NCI-H2171 treated with DMSO at 0.1 percent for 48 hours (cell line): ENCODE measurements around the gene ZNF396.

Experiments
- DNase-seq: peaks from one replicate; lab custom pipeline; 2025; lab: John Stamatoyannopoulos, UW

ZNF396 gene

DNA sequence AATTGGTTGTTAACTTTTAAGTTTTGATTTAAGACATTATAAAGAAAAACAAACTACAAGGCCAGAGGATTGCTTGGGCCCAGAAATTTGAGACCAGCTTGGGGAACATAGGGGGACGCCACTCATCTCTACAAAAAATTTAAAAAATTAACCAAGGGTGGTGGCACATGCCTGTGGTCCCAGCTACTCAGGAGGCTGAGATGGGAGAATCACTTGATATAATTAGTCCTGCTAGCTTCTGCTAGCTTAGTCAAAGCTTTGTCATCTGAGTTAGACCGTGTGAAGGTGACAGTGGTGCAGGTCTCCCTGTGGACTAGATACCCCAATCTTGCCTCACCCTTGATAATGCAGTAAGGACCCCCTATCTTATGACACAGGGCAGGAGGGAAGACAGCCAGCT, 6.0 kb upstream of the ZNF396 start:
- DNase-seq = no peak

DNA sequence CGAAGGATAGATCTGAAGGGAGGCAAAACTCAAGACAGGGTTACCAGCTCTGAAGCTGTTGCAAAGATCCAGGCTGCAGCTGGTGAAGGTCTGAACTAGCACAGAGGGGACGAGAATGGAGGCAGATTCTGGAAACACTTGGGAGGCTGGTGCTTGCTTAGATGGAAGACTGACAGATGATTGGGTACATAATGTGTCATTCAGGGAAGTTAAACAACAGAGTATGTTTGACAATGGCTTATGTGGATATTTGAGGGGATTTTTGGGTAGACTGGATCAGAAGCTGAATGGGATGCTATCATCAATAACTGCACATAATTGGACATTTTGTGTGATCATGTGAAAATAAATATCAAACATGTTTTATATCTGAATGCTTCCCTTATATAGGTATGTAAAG, 2.3 kb upstream of the ZNF396 start:
- DNase-seq = no peak

DNA sequence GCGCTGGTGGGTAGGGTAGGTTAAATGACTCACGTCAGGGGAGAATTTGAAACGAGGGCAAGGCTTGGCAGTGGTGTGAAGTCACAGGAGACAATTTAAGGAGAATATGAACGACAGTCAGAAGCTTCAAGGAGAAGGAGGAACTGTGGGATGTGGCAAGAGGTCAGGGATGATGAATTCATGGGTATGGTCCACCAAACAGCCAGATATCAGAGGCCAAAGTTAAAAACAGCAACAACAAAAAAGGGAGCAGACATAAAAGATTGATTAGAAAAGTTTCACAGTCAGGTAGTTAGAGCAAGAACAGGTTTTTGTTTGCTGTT, 1.4 kb upstream of the ZNF396 start:
- no peak for DNase-seq

DNA sequence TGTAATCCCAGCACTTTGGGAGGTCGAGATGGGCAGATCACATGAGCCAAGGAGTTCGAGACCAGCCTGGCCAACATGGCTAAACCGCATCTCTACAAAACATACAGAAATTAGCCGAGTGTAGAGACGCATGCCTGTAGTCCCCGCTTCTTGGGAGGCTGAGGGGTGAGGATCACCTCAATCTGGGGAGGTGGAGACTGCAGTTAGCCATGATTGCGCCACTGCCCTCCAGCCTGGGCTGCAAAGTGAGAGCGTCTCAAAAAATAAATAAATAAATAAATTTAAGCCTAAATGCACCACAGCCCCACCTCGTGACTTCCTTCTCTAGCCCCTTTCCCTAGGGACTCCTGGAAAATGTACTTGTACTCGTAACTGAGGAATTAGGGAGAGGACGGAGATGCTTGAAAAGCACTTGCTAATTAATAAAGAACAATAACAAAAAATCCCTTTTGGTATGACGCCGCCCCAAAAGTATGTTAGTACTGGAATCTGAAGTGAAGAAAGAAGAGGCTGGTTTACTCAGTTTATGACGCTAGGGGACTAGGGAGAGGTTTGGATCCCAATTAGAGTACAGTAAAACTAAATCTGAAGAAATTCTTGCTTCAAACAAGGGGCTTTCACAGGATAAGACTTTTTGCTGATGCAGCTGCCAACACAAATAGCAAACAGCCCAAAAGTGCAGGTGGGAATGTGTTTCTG, 887 bp upstream of the ZNF396 start:
- DNase-seq = no peak

DNA sequence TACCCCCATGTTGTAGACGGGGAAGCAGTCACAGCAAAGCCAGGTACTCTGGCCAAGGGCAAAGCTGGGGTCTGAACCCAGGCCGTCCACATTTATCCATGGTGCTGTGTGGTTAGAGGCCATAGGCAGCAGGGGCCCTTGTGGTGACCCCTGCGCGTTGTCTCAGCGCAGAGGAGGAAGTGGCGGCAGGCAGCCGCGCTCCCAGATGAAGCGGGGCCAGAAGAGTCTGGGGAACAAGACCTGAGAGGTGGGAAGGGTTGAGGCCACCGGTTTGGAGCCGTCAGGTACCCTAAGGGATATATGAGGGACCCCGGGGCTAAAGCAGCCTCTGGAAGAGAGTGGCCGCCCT, 770 bp downstream of the ZNF396 start:
- DNase-seq = no peak

DNA sequence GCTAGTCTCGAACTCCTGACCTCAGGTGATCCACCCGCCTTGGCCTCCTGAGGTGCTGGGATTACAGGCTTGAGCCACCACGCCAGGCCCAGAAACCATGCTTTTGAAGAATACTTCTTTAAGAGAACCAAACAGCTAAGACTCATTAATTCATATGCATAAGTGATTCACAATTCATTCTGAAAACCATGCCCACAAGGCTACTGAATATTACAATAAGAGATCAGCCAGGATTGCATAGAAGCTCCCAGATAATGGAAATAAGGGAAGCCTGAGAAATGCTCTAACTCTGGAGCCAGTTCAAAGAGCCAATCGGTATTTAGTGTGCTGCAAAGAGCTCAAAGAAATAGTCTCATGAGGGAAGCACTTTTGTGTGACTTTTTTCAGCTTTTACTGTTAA, 2.4 kb downstream of the ZNF396 start:
- DNase-seq = no peak

DNA sequence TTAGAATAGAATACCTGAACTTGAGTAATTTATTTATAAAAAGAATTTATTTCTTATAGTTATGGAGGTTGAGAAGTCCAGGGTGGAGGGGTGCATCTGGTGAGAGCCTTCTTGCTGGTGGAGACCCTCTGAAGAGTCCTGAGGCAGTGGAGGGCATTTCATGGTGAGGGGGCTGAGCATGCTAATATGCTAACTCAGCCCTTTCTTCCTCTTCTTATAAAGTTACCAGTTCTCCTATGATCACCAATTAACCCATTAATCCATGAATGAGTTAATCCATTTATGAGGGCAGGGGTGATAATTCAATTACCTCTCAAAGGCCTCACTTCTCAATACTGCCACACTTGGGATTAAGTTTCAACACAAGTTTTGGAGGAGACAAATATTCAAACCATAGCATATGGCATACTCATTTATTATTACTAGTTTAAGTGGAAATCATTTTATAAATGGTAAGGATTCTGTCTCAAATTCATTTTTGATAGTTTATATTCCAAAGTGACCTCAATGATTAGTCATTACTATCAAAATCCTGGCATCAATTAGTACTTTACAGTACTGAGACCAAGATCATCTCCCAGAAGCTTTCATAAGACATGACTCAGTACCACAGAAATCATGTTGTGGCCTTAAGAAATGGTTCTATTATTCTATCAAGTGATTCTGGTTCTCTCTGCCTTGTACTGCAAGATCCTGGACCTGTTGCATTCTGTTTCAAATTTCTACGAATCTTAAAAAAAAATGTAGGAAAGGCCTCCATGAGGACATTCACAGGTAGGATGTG, 5.5 kb downstream of the ZNF396 start:
- no peak for DNase-seq

DNA sequence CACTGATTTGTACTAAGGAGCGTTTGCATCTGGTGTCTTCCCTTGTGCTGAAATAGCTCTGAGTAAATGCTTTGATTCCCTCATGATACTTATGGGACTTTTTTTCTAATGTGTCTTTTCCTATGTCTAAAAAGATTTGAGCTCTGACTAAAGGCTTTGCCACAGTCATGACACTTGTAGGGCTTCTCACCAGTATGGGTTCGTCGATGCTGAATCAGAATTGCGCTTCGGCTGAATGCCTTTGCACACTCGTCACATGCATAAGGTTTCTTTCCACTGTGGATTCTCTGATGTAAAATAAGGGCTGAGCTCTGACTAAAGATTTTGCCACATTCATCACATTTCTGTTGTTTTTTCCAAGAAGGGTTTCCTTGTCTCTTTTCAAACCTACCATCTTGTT, 8.0 kb downstream of the ZNF396 start:
- no peak for DNase-seq

DNA sequence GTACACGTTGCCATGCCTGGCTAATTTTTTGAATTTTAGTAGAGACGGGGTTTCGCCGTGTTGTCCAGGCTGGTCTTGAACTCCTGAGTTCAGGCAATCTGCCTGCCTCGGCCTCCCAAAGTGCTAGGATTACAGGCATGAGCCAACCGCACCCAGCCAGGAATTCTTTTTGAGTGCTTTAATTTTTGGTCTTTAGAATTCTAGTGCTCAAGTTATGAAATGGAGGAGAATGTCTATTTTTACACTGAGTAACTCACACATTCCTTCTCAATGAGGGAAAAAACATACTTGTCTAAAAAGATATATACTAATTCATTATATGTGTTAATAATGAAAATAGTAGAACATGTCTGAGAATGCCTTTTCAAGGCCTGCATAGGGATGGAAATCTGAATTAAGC, 8.5 kb downstream of the ZNF396 start:
- DNase-seq = no peak

DNA sequence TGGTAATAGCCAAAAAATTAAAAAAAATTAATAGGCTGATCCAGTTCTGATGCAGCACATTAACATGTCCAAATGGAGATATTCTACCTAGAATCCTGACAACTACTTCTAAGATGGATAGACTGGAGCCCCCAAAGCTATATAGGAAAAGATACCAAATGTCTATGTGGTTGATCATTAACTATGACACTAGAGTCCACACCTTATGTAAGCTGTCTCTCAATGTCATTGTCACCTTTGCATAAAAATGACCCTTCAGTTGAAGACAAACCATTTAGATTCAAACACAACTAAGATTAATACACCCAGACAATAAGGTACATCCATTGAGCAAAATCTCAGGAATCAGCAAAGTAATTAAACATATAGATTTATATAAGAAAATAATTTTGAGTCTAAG, 14.6 kb downstream of the ZNF396 start:
- DNase-seq = no peak

DNA sequence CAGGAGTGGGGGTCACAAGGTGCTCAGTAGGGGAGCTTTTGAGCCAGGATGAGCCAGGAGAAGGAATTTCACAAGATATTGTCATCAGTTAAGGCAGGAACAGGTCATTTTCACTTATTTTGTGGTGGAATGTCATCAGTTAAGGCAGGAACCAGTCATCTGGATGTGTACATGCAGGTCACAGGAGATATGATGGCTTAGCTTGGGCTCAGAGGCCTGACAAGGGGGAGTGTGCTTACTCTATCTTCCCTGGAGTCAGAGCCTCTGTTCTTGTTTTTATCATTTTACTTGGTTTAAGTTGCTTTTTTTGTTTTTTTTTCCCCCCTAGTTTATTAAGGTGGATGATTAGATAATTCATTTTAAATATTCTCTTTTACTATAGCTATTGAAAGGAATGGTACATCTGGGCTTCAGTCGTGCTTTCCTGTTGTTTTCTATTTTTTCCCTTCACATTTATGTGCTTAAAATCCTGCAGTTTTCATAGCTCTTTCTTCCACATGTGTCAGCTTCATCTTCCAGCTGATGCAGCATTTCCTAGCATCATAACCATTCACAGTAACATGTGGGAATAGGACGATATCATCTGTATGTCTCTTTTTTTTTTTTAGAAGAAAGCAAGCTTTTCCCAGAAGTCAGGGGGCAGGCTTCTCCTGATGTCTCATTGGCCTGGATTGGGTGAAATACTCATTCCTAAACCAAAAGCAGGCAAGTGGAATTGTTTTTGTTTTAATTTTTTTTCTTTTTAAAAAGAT, 15.4 kb downstream of the ZNF396 start:
- DNase-seq = no peak

DNA sequence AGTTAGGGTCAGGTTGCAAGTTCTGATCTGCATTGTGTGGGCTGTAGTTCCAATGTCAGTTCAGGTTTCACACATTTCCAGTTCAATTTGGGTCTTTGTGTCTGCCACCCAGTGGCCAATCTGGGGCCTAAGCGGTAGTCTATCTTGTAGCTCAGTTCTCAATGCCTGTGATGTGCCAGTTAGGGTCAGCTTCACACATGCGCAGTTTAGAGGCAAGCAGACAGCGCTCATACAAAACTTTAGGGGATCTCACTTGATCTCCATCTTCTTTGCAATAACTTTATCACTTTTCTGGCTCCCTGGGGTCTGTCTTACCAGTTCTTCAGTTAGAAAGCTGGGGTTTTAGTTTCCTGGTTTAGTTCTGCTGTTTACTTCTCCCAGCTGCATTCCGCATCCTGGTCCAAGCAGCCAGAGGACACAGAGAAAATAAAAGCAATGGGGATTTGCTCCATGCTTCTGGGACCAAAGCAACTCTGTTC, 22.0 kb downstream of the ZNF396 start:
- DNase-seq = peak; percentile 39

DNA sequence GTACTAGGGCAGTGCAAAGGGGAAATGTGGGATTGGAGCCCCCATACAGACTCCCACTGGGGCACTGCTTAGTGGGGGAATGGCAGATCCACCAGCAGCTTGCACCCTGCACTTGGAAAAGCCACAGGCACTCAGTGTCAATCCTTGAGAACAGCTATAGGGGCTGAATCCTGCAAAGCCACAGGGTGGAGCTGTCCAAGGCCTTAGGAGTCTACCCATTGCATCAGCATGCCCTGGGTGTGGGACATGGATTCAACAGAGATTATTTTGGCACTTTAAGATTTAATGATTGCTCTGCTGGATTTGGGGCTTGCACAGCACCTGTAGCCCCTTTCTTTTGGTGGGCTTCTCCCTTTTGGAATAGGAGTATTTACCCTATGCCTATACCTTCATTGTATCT, 24.4 kb downstream of the ZNF396 start:
- DNase-seq = no peak

DNA sequence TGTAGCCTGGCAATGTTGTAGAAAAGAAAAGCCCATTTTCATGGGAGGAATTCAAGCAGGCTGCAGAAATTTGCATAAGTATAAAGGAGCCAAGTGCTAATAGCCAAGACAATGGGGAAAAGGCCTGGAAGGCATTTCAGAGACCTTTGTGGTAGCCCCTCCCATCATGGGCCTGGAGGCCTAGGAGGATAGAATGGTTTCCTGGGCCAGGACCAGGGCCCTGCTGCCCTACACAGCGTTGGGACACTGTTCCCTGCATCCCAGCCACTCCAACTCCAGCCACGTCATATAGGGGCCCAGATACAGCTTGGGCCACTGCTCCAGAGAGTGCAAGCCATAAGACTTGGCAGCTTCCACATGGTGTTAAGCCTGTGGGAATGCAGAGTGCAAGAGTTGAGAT, 24.9 kb downstream of the ZNF396 start:
- DNase-seq = no peak

DNA sequence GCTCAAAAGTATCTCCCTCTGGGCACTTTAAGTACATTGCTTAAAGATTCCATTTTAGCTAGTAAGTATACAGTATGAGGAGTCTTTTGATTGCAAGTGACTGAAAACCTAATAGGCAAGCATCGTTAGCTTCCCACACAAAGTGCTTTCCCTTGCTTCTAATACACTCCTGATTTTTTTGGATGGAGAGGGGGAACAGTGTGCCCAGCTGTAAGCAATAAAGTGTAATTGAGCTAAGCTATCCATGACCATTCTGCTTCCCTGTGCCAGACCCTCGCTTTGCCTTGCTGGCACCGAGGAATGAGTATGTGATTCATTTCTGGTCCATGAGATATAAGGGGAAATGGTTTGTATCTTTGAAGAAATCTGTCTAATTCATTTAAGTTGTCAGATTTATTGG, 29.1 kb downstream of the ZNF396 start:
- no peak for DNase-seq

DNA sequence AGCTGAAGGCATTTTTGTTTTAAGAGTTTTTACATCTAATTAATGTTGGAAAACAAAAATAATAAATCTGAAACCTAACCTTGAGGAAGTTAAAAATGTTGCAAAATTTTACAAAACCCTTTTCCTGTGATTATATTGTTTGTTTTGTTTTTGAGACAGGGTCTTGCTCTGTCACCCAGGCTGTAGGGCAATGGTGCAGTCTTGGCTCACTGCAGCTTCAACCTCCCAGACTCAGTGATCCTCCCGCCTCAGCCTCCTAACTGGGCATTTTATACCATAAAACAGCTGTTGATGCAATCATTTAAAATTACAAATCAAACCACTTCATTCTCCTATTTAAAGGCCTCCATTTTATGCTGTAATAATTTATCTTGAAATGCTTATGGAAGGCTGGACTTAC, 31.2 kb downstream of the ZNF396 start:
- no peak for DNase-seq

DNA sequence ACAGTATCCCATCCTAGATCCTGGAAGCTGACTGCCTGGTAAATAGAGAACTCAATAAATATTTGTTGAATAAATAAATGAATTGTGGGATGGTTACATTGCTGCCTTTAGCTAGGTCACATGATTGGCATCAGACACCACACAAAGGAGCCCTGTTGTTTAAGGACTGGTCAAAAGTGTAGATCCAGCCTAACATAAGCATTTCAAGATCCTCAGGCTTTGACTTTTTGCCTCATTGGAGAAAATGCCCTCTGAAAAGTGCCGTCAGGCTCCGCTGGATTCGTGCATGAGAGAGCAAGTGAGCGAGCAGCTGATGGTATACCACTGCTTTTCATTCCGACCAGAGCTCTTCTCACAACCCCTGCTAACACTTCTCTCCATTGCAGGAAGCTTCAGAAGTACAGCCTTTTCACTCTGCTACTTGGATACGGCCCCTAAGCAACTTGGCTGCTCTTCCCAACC, 31.6 kb downstream of the ZNF396 start:
- DNase-seq = no peak

DNA sequence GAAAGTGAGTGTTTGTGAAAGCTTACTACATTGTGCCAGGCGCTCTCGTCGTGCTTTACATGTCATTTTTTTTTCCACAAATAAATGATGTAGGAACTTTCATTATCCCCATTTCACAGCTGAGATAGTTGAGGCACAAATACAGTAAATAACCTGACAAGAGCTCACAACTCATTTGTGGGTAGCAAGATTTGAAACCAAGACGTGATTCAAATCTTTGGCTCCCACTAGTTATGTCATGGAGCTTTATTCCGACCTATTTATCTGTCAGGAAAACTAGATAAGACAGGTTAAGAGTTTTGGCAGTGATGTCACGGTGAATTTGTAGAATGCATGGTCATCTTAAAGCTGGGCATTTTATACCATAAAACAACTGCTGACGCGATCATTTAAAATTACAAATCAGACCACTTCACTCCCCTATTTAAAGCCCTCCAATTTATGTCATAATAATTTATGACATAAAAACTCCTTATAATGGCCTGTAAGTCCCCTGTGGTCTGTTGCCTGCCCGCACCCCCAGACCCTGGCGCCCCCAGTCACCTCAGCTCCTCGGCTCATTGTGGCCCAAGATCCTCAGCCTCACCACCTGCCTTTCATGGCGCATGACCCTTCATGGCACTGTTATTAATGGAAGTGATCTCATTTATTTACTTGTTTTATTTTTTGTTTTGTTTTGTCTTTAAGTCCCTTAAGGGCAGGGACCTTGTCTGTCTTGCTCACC, 32.2 kb downstream of the ZNF396 start:
- DNase-seq = no peak

DNA sequence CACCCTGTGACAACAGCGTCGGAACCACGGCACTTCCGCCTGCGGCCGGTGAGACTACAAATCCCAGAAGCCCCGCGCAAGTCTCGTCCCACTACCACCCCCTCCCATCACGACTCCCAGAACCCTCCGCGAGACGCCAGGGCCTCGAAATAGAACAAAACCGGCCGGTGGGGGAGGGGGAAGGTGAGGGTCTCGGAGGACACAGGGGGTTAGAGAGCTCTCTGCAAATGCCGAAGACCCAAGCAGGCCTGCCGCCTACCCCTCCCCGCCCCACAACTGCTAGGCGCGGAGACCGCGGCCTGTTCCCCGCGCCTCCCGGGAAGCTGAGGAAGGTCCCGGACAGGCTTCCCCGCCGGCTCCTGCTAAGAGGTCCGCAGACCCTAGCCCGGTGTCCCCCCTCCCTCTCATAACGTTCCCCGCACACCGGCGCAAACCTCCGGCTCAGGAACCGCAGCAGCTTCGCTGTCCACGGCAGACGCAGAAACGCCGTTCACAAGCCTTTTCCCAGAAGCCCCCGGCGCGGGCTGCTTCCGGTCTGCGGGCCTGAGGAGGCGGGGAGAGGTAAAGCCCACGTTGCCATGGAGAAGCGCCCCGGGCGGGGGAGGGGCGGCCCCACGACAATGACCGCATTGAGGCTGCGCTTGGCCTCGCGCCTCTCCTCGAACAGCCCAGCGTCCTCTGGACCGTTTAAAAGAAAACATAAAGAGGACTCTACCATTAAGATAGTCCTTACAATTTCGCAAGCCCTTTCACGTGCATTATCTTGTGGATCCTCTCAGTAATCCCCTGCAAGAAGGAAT, 33.0 kb downstream of the ZNF396 start, which contains the start of gene ZNF24:
Gene ZNF24 (minus strand): TSS at position 485 of the 800 bp plus-strand sequence. CDS start 3,770 bp downstream, outside the sequence.
- peak; percentile 90 for DNase-seq

DNA sequence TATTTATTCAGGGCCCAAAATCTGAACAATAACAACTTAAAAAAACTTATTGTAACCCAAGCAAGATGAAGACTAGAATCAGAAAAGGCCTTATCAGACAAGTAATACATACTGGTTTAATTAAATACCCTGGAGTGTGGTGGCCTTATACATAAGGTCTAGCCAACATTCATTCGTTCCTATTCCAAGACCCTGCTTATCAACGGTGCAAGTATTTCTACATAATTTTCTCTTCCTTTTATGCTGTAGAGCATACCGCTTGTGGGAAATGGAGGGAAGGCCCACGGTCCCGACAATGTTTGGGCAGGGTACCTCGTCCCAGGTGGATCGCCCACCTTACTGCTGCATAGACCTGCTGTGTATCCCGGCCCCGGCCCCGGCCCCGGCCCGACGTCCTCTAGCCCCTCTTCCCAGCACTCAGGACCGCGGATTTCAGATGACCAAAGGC, 33.6 kb downstream of the ZNF396 start:
- DNase-seq = no peak

DNA sequence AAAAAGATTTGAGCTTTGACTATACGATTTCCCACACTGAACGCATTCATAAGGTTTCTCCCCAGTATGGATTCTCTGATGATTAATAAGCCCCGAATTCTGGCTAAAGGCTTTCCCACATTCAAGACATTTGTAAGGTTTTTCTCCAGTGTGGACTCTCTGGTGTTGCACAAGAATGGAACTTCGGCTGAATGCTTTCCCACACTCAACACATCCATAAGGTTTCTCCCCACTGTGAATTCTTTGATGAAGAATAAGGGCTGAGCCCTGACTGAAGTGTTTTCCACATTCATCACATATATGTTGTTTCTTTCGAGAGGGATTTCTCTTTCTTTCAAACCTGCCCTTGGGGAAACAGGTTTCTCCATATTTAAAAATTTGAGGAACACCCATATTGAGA, 39.9 kb downstream of the ZNF396 start:
- no peak for DNase-seq
